ENCODE data around the gene PRKAR2A. TPM values are rescaled to one million over a fixed set of nuclear protein-coding genes. Genes with fewer than 3 reads are reported as not detected.
A peak's percentile ranks its signal among the peaks of the same experiment; 100 is the strongest.

Gene PRKAR2A
- total and polyA plus RNA-seq, 9 of the 15 experiments (the other 6 are each of a cell fraction or from before 2014, with no cell fraction given): 15.9 to 84.5 (median 37.6) TPM

- CTCF ChIA-PET (ENCODE audit: low intra/inter-chr PET ratio): no interaction called here
- no peak for TF ChIP-seq ILF3 (IDR thresholded peaks at IDR 0.05; ENCODE audit: borderline replicate concordance)
- peak; percentile 82 for TF ChIP-seq NFIC (IDR thresholded peaks at IDR 0.05)
- 0 out of 2 replicates have a peak, but pooled peaks have one; percentile 27 for TF ChIP-seq NFIX (CRISPR knock-in tag; IDR thresholded peaks at IDR 0.05; ENCODE audit: low read depth)
- FAIRE-seq (no peak), DNase-seq (ENCODE audit: extremely low read depth in 1 of 4, low spot score in 3 of 4) (no peak), ATAC-seq (no peak)
- H3K36me3 ChIP-seq (ENCODE audit: control insufficient read depth, insufficient read depth, low read length): peaks cover 3% of the 10 kb centered on the region; the same call in 1 of the 3 replicates
- H3K27me3 ChIP-seq (ENCODE audit: control insufficient read depth in 2 of 2, insufficient read depth in 2 of 2, low read length in 2 of 2): no peaks in the 10 kb centered on the region
- no peak overlapping the region for H3K4me2 ChIP-seq (ENCODE audit: insufficient read depth, low read length)
- in situ Hi-C loops (cut with MboI) (no loop called here), intact Hi-C loops (cut with micrococcal nuclease) (no loop called here)
- BruUV-seq (replicated peaks): no TSS peak
- H3K9ac ChIP-seq (ENCODE audit: insufficient read depth in 1 of 2, low read depth in 2 of 2, low read length in 2 of 2): no peak overlapping the region
- H4K20me1 ChIP-seq (replicated peaks; ENCODE audit: control insufficient read depth, insufficient read depth, low read length): no peaks in the 10 kb centered on the region
- no peak overlapping the region for H3K4me3 ChIP-seq
- H3K9me1 ChIP-seq (ENCODE audit: control insufficient read depth, insufficient read depth, low read length): no peaks in the 10 kb centered on the region
- H2AFZ ChIP-seq (ENCODE audit: low read depth, low read length): no peak overlapping the region
- peaks cover 20% of the 10 kb centered on the region for H3K79me2 ChIP-seq (ENCODE audit: control insufficient read depth, insufficient read depth, low read length)
- 50% methylated on average over 2 of the region's 2 CpGs for WGBS (ENCODE audit: insufficient coverage, low coverage, missing lambda C conversion rate)
- no peak overlapping the region for H3K27ac ChIP-seq (ENCODE audit: extremely low read depth, low read depth, low read length)
- H3K9me3 ChIP-seq (replicated peaks; ENCODE audit: control insufficient read depth, insufficient read depth, low read depth, low read length): no peaks in the 10 kb centered on the region
- POLR2A ChIA-PET: interaction anchor here (0.7 kb wide), 1 partner anchor 7 kb away, joined by 3 read pairs; no protein-coding TSS in a partner anchor
- H3K4me1 ChIP-seq (replicated peaks in 1 of 2; ENCODE audit: control insufficient read depth in 2 of 2, insufficient read depth in 2 of 2, low read length in 2 of 2): no peaks in the 10 kb centered on the region; a peak in 1 of 5 replicates
These were observed 26.9 kb downstream of the PRKAR2A start for GRCh38 chr3:48820612-48821324.

Data from K562 (cell line).